DOHH2 (cell line): Measurements from ENCODE around the gene KCNK1.

Experiments
- EZH2phosphoT487 ChIP-seq: fragments of 200-600 bp; sonication (generic); IDR thresholded peaks from 2 replicates; pipeline ENCODE4 v1.6.1; 2017; ENCODE audit warnings: borderline replicate concordance, mild to moderate bottlenecking, antibody characterized with exemption, low read length, moderate library complexity, mixed read lengths
- TF ChIP-seq, protein P1 (sequence below): fragments of 200-600 bp; sonication (generic); IDR thresholded peaks from one replicate; pipeline ENCODE4 v1.5.1; 2014; ENCODE audit warnings: antibody characterized with exemption, mild to moderate bottlenecking, low read depth, low read length; ENCODE audit not compliant: poor library complexity, severe bottlenecking

DNA sequence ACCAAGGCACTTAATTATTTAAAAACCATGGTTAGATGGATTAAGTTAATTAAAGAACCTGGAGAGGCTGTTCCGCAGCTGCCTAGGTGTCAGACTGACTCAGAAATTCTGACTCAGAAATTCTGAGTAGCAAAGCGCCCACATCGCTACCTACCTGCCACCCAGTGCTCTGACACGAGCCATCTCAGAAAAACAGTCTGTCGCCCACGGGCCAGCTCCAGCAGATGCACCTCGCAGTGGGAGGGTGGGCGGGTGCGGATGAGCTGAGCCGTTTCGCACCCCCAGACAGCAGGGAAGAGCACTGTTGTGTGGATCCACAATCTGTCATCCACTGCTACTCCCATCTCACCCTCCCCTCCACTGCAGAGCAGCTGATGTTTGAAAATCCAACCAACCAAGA lies 13.5 kb downstream of the KCNK1 start:
- TF ChIP-seq, protein P1, sequence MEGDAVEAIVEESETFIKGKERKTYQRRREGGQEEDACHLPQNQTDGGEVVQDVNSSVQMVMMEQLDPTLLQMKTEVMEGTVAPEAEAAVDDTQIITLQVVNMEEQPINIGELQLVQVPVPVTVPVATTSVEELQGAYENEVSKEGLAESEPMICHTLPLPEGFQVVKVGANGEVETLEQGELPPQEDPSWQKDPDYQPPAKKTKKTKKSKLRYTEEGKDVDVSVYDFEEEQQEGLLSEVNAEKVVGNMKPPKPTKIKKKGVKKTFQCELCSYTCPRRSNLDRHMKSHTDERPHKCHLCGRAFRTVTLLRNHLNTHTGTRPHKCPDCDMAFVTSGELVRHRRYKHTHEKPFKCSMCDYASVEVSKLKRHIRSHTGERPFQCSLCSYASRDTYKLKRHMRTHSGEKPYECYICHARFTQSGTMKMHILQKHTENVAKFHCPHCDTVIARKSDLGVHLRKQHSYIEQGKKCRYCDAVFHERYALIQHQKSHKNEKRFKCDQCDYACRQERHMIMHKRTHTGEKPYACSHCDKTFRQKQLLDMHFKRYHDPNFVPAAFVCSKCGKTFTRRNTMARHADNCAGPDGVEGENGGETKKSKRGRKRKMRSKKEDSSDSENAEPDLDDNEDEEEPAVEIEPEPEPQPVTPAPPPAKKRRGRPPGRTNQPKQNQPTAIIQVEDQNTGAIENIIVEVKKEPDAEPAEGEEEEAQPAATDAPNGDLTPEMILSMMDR, result no peak
- no peak for TF ChIP-seq EZH2phosphoT487
